GF-D8 (cell line): ENCODE results near the gene ARMC6.
"Not testable (repeated sequence)": the region's sequence is repeated elsewhere in the genome, so short reads cannot be mapped to it uniquely, and the experiment has no call there.

ENCODE experiments used
- DNase-seq: peaks from one replicate; lab custom pipeline; 2025; lab: John Stamatoyannopoulos, UW

ARMC6 gene

DNA sequence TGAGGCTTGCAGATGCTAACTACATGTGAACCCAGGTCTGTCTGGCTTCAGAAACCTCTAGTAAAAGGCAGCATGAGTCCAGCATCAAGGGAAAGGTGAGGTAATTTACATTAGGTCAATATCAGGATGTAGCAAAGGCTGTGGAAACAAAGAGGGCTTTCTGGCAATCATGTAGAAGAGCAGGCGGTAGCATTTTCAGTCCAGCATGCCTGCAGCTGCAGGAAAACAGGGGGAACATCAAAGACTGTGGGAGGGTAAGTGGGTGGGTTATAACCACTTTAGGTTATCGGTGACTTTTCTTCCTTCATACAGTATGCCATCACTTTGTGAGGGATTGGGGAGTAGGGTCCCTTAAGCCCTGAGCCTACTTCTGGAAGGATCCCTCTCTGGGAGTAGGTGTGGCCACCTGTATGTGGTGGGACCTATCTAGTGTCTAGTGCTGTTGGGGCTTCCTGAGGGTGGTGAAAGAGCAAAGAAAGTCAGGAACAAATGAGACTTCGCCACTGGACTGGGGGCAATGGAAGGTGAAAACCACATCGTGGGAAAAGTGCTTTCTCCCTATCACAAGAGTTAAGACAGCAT, 10.9 kb upstream of the ARMC6 start:
- no peak for DNase-seq

GRCh38 chr19:19023376-19023775, 10.0 kb upstream of the ARMC6 start:
- DNase-seq = not testable (repeated sequence)

DNA sequence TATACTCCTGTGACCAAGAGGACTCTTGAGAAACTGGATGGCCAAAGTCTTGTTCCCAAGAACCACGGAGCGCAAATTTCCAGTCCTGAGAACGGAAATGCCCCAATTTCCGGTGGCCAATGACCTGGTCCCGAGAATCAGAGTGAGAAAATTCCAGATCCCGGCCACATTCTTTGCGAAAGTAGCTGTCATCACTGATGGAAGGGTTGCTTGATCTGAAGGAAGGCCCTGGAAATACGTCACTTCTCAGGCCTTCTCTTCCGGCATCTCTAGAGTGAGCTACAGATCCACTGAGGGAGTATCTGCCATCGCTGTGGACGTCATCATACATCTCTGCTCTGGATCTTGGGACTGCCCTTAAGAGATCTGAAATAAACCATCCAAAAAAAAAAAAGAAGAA, 7.5 kb upstream of the ARMC6 start:
- no peak for DNase-seq

DNA sequence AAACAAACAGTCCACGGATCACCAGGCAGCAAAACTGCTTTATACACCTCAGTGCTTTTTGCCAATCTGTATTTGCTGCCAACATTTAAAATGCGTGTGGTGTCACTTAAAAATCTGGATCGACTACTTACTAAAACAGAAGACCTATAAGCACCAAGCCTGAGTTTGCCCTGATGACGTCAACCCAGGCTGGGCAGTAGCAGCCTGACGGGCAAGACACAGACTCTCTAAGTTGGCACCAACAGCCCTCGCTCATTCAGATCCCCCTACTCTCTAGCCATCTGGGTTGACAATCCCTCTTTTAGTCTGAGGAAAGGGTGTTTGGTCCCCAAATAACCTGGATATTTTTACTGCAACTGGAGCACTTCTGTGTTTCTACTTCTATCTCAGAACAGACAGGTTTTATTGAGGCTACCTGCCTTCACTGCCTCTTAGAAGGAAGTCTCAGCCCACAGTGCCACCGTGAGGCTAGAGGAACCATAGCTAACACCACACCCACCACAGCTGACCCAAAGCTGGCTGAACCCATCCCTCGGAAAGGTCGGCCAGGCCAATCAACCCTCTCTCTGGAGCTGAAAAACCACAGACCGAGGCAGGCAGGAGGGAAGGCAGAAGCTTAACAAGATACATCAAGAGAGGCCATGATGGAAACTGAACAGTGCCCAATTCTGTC, 7.0 kb upstream of the ARMC6 start:
- DNase-seq = no peak

DNA sequence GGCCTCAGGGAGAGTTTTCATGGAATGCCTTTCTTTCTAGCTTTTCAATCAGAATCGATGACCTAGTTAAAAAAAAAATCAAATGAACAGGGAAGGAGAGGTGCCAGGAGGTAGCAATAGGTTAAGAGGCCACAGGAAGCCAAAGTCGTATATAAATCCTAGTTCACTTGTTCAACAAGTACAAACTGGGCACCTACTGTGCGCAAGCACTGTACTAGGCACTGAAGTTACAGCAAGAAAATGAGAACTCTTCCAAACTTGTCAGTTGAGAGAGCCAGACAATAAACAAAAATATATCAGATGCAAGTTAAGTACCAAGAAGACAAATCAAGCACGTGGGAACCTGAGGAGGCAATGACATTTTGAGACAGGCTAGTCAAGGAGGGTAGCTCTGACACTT, 6.2 kb upstream of the ARMC6 start:
- no peak for DNase-seq

GRCh38 chr19:19028526-19028925, 4.9 kb upstream of the ARMC6 start:
- DNase-seq = no peak

GRCh38 chr19:19031891-19032290, 1.5 kb upstream of the ARMC6 start:
- no peak for DNase-seq

DNA sequence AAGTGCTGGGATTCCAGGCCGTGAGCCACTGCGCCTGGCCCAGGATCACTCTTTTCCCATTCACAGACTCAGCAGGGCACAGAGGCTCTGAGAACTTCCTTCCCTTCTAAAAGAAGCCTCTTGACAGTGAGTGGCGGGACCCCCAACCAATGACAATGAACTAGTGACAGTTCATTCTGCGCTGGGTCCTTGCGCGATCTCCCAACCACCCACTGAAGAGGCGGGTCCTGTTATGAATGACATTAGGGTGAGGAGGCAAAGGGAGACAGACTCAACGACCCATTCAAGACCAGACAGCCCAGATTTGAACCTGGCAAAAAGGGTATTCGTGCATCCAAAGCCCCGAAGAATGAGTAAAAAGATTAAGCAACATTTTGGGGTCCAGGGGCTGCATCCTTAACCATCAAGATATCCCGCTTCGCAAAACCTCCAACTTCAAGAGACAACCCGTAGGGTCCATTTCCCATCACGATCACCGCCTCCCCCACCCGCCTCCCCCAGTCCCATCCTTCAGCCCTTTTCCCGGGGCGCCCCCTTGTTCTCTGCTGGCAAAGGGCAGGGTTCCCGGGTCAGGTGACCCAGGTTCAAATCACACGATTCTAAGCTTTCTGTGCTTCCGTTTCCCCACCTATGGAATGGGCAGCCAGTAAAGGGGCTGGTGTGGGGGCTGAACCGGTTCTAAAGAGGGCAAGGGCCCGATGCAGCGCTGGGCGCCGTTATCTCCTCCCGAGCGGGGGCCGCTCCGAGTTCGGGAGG, 805 bp upstream of the ARMC6 start:
- peak; percentile 78 for DNase-seq

- DNase-seq = no peak
These were observed 302 bp upstream of the ARMC6 start for GRCh38 chr19:19033176-19033425.

DNA sequence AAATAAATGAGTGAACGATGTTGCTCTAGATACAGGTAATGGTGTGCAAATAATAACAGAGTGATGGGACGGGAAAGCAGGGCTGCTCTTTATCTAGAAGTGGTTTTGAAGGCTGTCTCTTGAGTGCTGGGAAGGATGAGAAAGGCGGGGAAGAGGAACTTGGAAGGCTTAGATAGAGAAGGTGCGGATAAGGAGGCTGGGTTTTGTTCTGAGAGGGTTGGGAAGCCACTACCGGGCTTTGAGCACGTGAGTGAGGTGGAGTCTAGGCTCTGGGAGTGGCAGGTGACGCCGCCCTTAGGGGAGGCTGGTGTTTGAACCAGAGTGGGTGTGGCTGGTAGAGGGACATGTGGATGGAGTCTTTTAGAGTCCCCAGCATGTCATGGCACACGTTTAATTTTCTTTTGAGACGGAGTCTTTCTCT, 811 bp downstream of the ARMC6 start:
- peak; percentile 80 for DNase-seq

- peak; percentile 24 for DNase-seq
These were observed 6.5 kb downstream of the ARMC6 start for GRCh38 chr19:19039901-19040300.

- no peak for DNase-seq
These were observed 7.0 kb downstream of the ARMC6 start for GRCh38 chr19:19040417-19040816.

DNA sequence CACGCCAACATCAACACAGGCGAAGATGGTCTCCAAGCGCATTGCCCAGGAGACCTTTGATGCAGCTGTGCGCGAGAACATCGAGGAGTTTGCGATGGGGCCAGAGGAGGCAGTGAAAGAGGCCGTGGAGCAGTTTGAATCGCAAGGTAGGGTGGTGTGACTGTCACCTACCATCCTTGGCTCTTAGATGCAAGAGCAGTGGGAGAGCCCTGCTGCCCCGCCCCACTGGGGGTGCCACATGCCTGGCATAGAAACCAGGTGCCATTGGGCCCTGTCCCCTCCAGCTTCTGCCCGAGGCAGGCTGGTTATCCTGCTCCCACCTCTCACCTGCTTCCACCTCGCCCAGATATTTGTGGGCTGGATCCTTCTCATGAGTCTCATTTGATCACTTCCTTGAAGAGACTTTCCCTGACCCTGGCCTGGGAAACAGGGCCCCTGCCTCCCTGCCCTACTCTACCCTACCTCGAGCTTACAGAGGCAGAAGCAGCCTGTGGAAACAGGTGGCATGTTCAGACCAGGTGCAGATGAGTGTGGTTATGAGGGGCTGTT, 9.4 kb downstream of the ARMC6 start:
- DNase-seq = no peak

DNA sequence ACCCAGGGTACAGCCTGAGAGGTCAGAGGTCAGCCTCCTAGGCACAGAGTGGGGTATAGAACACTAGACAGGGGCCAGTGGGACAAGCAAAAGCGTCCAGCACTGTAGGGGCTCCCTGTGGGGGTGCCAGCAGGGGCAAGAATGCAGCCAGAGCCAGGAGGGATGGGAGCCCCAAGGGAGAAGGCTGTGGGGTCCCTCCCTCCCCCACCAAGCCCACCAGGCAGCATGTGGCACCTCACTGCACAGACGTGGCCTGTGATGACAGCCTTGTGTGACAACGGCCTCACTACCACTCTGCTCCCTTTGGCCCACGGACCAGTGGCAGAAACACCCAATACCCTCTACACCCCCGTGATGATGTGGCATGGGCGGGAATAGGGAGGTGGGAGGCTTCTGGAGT, 10.1 kb downstream of the ARMC6 start:
- no peak for DNase-seq

DNA sequence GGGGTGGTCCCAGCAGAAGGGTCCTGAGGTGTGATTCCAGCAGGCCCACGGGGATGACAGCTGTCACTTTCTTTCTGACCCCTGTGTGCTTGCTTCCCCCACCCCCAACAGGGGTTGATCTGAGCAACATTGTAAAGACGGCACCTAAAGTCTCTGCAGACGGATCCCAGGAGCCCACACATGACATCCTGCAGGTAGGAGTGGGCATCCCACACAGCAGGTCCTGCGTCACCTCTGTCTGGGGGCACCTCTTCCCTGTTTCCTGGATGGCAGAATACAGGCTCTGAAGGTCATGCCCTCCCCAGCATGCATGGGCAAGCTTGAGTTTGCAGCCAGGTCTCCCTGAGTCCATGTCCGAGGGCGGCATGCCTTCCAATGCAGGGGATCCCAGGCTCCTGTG, 10.5 kb downstream of the ARMC6 start:
- no peak for DNase-seq

DNA sequence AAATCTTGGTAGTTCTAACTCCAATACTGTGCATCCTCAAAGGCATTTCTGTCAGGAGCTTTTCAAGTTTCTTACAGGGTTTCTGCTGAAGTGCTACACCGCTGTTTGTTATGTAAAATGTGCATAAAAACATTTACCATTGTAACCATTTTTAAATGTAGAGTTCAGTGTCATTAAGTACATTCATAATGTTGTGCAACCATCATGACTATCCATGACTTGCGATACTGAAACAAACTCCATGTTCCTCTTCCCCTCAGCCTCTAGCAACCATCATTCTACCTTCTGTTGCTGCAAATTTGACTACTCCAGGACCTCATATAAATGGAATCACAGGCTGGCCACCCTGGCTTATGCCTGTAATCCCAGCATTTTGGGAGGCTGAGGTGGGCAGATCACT, 16.0 kb downstream of the ARMC6 start:
- DNase-seq = no peak

DNA sequence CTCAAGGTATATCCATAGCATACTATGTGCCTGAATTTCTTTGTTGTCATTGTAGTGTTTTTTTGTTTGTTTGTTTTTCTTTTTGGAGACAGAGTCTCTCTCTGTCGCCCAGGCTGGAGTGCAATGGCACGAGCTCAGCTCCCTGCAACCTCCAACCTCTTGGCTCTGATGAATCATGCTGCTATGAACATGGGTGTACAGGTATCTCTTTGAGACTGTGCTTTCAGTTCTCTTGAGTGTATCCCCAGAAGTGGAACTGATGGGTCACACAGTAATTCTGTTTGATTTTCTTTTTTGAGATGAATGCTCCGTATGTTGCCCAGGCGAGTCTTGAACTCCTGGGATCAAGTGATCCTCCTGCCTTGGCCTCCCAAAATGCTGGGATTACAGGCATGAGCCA, 16.7 kb downstream of the ARMC6 start:
- no peak for DNase-seq

DNA sequence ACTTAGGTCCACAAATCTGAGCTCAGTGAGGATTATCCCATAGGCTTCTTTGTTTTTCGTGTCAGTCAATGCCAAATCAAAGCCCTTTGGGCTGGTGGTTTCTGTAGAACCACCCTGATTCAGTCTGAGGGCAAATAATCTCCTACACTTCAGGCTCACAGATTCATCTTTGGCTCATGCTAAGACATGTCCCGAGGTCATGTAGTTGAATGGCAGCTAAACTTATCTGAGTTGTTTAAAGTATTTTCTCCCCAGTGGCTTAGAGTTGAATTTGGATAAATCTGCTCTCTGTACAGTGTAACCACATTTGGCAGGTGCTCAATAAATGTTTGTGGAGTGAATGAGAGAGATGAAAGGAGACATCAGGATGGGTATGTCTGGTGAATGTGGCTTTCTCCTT, 17.3 kb downstream of the ARMC6 start:
- DNase-seq = no peak

- DNase-seq = no peak
These were observed 18.2 kb downstream of the ARMC6 start for GRCh38 chr19:19051478-19052213.

DNA sequence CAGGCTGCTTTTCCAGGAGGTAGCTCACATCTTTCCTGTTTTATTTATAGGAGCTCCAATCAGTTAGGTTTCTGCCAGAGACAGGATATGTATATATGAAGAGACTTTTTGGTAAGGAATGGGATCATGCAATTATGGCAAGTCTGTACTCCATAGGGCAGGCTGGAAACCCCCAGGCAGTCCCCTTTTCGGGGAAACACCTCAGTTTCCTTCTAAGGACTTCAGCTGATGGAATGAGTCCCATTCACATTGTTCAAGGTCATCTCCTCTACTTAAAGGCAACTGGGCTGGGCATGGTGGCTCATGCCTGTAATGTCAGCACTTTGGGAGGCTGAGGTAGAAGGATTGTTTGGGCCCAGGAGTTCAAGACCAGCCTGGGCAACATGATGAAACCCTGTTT, 19.5 kb downstream of the ARMC6 start:
- no peak for DNase-seq

GRCh38 chr19:19053508-19054314, 20.3 kb downstream of the ARMC6 start:
- DNase-seq = no peak
